ENCODE measurements around the gene CDKAL1.
"Not testable (repeated sequence)": the region's sequence is repeated elsewhere in the genome, so short reads cannot be mapped to it uniquely, and the experiment has no call there.

Gene CDKAL1

GRCh38 chr6:21159465-21159864 lies 625.2 kb downstream of the CDKAL1 start:
- DNase-seq = no peak

GRCh38 chr6:21161707-21162106 lies 627.5 kb downstream of the CDKAL1 start:
- no peak for DNase-seq

GRCh38 chr6:21163110-21163837 lies 629.0 kb downstream of the CDKAL1 start:
- DNase-seq = no peak

GRCh38 chr6:21163838-21164180 lies 629.6 kb downstream of the CDKAL1 start:
- DNase-seq = no peak

- DNase-seq = no peak
Measured at GRCh38 chr6:21164768-21165326, 630.6 kb downstream of the CDKAL1 start.

- DNase-seq = no peak
Measured at GRCh38 chr6:21166754-21167153, 632.5 kb downstream of the CDKAL1 start.

GRCh38 chr6:21167790-21168189 lies 633.5 kb downstream of the CDKAL1 start:
- DNase-seq = no peak

GRCh38 chr6:21171801-21172200 lies 637.5 kb downstream of the CDKAL1 start:
- no peak for DNase-seq

- no peak for DNase-seq
Measured at GRCh38 chr6:21173031-21173430, 638.8 kb downstream of the CDKAL1 start.

GRCh38 chr6:21173678-21174077 lies 639.4 kb downstream of the CDKAL1 start:
- no peak for DNase-seq

GRCh38 chr6:21176197-21176596 lies 641.9 kb downstream of the CDKAL1 start:
- DNase-seq = no peak

GRCh38 chr6:21180155-21180554 lies 645.9 kb downstream of the CDKAL1 start:
- DNase-seq = no peak

GRCh38 chr6:21180800-21181337 lies 646.6 kb downstream of the CDKAL1 start:
- no peak for DNase-seq

- no peak for DNase-seq
Measured at GRCh38 chr6:21181866-21182265, 647.6 kb downstream of the CDKAL1 start.

GRCh38 chr6:21182589-21182988 lies 648.3 kb downstream of the CDKAL1 start:
- DNase-seq = no peak

GRCh38 chr6:21185861-21186478 lies 651.7 kb downstream of the CDKAL1 start:
- no peak for DNase-seq

- no peak for DNase-seq
Measured at GRCh38 chr6:21186479-21187055, 652.3 kb downstream of the CDKAL1 start.

- DNase-seq = no peak
Measured at GRCh38 chr6:21187485-21187884, 653.2 kb downstream of the CDKAL1 start.

GRCh38 chr6:21188505-21189223 lies 654.4 kb downstream of the CDKAL1 start:
- DNase-seq = no peak

GRCh38 chr6:21189759-21190158 lies 655.5 kb downstream of the CDKAL1 start:
- DNase-seq = no peak

GRCh38 chr6:21190701-21191100 lies 656.4 kb downstream of the CDKAL1 start:
- DNase-seq = no peak

GRCh38 chr6:21193790-21194475 lies 659.7 kb downstream of the CDKAL1 start:
- DNase-seq = no peak

- DNase-seq = not testable (repeated sequence)
Measured at GRCh38 chr6:21195301-21195700, 661.0 kb downstream of the CDKAL1 start.
